ENCODE measurements around the gene CTNND2.

Gene CTNND2

GRCh38 chr5:11922394-11922793 is 18.1 kb upstream of the CTNND2 start:
- Histone ChIP-seq H3K4me3 (replicated peaks; ENCODE audit: low read depth, low read length) (no peak overlapping the region), H3K36me3 (ENCODE audit: control insufficient read depth, insufficient read depth, low read length) (no peaks in the 10 kb centered on the region), H3K27me3 (replicated peaks; ENCODE audit: control insufficient read depth, insufficient read depth, low read length) (no peaks in the 10 kb centered on the region)
- no peak for DNase-seq (ENCODE audit: extremely low read depth, insufficient read length)
- TF ChIP-seq CTCF (IDR thresholded peaks at IDR 0.05; ENCODE audit: insufficient read depth, low read length, poor library complexity, severe bottlenecking) = no peak

GRCh38 chr5:11918463-11919045 is 14.3 kb upstream of the CTNND2 start:
- no peak for TF ChIP-seq CTCF (IDR thresholded peaks at IDR 0.05; ENCODE audit: insufficient read depth, low read length, poor library complexity, severe bottlenecking)
- no peak for DNase-seq (ENCODE audit: extremely low read depth, insufficient read length)

GRCh38 chr5:11909471-11909870 is 5.2 kb upstream of the CTNND2 start:
- Histone ChIP-seq H3K36me3 (ENCODE audit: control insufficient read depth, insufficient read depth, low read length) (no peaks in the 10 kb centered on the region), H3K4me3 (replicated peaks; ENCODE audit: low read depth, low read length) (no peak overlapping the region), H3K27me3 (replicated peaks; ENCODE audit: control insufficient read depth, insufficient read depth, low read length) (no peaks in the 10 kb centered on the region)
- no peak for DNase-seq (ENCODE audit: extremely low read depth, insufficient read length)
- no peak for TF ChIP-seq CTCF (IDR thresholded peaks at IDR 0.05; ENCODE audit: insufficient read depth, low read length, poor library complexity, severe bottlenecking)

More at GRCh38 chr5:11918463-11919045, 14.3 kb upstream of the CTNND2 start:
- Histone ChIP-seq H3K27me3 (replicated peaks; ENCODE audit: control insufficient read depth, insufficient read depth, low read length) (no peaks in the 10 kb centered on the region), H3K4me3 (replicated peaks; ENCODE audit: low read depth, low read length) (no peak overlapping the region), H3K36me3 (ENCODE audit: control insufficient read depth, insufficient read depth, low read length) (no peaks in the 10 kb centered on the region)

- Histone ChIP-seq H3K36me3 (ENCODE audit: control insufficient read depth, insufficient read depth, low read length) (no peaks in the 10 kb centered on the region), H3K4me3 (replicated peaks; ENCODE audit: low read depth, low read length) (no peak overlapping the region), H3K27me3 (replicated peaks; ENCODE audit: control insufficient read depth, insufficient read depth, low read length) (no peaks in the 10 kb centered on the region)
- no peak for DNase-seq (ENCODE audit: extremely low read depth, insufficient read length)
- TF ChIP-seq CTCF (IDR thresholded peaks at IDR 0.05; ENCODE audit: insufficient read depth, low read length, poor library complexity, severe bottlenecking) = no peak
These were observed 2.3 kb upstream of the CTNND2 start for GRCh38 chr5:11906497-11906896.

- no peak overlapping the region for H3K4me3 ChIP-seq (replicated peaks; ENCODE audit: low read depth, low read length)
- H3K27me3 ChIP-seq (replicated peaks; ENCODE audit: control insufficient read depth, insufficient read depth, low read length) = no peaks in the 10 kb centered on the region
- no peaks in the 10 kb centered on the region for H3K36me3 ChIP-seq (ENCODE audit: control insufficient read depth, insufficient read depth, low read length)
- no peak for DNase-seq (ENCODE audit: extremely low read depth, insufficient read length)
- TF ChIP-seq CTCF (IDR thresholded peaks at IDR 0.05; ENCODE audit: insufficient read depth, low read length, poor library complexity, severe bottlenecking) = no peak
These were observed 960 bp upstream of the CTNND2 start for GRCh38 chr5:11905206-11905605.
